OCI-LY1 (cell line): Measurements from ENCODE around the gene SOBP.

Experiments
- CTCF ChIP-seq: fragments of 200-600 bp; sonication (generic), shearing (Covaris generic); IDR thresholded peaks from 2 replicates; pipeline ENCODE4 v1.5.1; 2017; ENCODE audit warnings: mild to moderate bottlenecking, antibody characterized with exemption, low read length, moderate library complexity, mixed read lengths
- EZH2 ChIP-seq: fragments of 200-600 bp; sonication (generic), shearing (Covaris generic); IDR thresholded peaks from 2 replicates; pipeline ENCODE4 v1.8.0; 2017; ENCODE audit warnings: borderline replicate concordance, mixed run types, mild to moderate bottlenecking, antibody characterized with exemption, low read length, moderate library complexity, mixed read lengths

GRCh38 chr6:107574856-107575255 lies 84.9 kb downstream of the SOBP start:
- TF ChIP-seq CTCF (no peak), EZH2 (no peak)
